HepG2 (cell line): ENCODE results near the gene LCN2. TPM values are rescaled to one million over a fixed set of nuclear protein-coding genes. Genes with fewer than 3 reads are reported as not detected.

ENCODE experiments used
- BCL6 ChIP-seq: IDR thresholded peaks from 2 replicates; pipeline ENCODE4 v1.6.1; 2016; ENCODE audit warnings: missing genetic modification reagents, missing compliant biosample characterization
- CEBPZ ChIP-seq: IDR thresholded peaks from 2 replicates; pipeline ENCODE4 v1.6.1; 2012; ENCODE audit warnings: low read length, improper control_type of control experiment
- ERF ChIP-seq: IDR thresholded peaks from 2 replicates; pipeline ENCODE4 v1.6.1; 2018; ENCODE audit warnings: missing biosample characterization, missing genetic modification reagents
- FIP1L1 ChIP-seq: fragments of 200-400 bp; formaldehyde crosslinking; IDR thresholded peaks from 2 replicates; pipeline ENCODE4 v1.6.1; 2018; ENCODE audit warnings: low read depth, mild to moderate bottlenecking, low read length, moderate library complexity, borderline replicate concordance; ENCODE audit not compliant: insufficient read depth
- KLF9 ChIP-seq: IDR thresholded peaks from 2 replicates; pipeline ENCODE4 v1.6.1; 2016; ENCODE audit warnings: low read depth
- SIN3A ChIP-seq: IDR thresholded peaks from 2 replicates; pipeline ENCODE4 v1.6.1; 2011; ENCODE audit warnings: low read depth, mild to moderate bottlenecking, control low read depth, low read length, borderline replicate concordance
- ZFX ChIP-seq: sonication (generic); formaldehyde crosslinking; IDR thresholded peaks from 2 replicates; pipeline ENCODE4 v1.4.0; 2020; ENCODE audit warnings: mild to moderate bottlenecking, low read depth, missing genetic modification reagents, moderate library complexity
- ZNF205 ChIP-seq: IDR thresholded peaks from 2 replicates; pipeline ENCODE4 v1.6.1; 2018; ENCODE audit warnings: missing biosample characterization, missing genetic modification reagents
- ZNF264 ChIP-seq: sonication (generic); formaldehyde crosslinking; IDR thresholded peaks from 2 replicates; pipeline ENCODE4 v1.4.0; 2020; ENCODE audit warnings: missing genetic modification reagents
- polyA plus RNA-seq, 8 experiments: library from polyadenylated mRNA; depleted of rRNA in 3 of 8; stranded (reverse) in 7 of 8; unstranded in 1 of 8; fragments of >200 nt; fragmentation: Illumina TruSeq in 4 of 8; extraction: Trizol in 4 of 8; gene quantifications; 2 replicates each; pipeline versions ENCODE4 v1.2.1 to v1.2.3, GENCODE V29; 2011 to 2016; ENCODE audit warnings: low read depth in 4 of 8, missing spikeins in 1 of 8, mixed read lengths in 1 of 8; ENCODE audit not compliant: insufficient read depth in 1 of 8
- total RNA-seq, 5 experiments: library from RNA; depleted of rRNA; stranded (reverse); fragments of >200 nt; fragmentation: Illumina TruSeq; extraction: Trizol; gene quantifications; 2 replicates each; pipeline ENCODE4 v1.2.3, GENCODE V29; 2016; ENCODE audit warnings: low read depth in 1 of 5
- TF ChIP-seq, protein P1 (sequence below): sonication (generic); formaldehyde crosslinking; IDR thresholded peaks from 2 replicates; pipeline ENCODE4 v1.4.0; 2020; ENCODE audit warnings: mild to moderate bottlenecking, missing genetic modification reagents
- TF ChIP-seq, protein P2 (sequence below): IDR thresholded peaks from 2 replicates; pipeline ENCODE4 v1.6.1; 2018; ENCODE audit warnings: missing genetic modification reagents, mild to moderate bottlenecking, missing compliant biosample characterization
- TF ChIP-seq, protein P3 (sequence below): sonication (generic); formaldehyde crosslinking; IDR thresholded peaks from 2 replicates; pipeline ENCODE4 v1.4.0; 2020; ENCODE audit warnings: missing genetic modification reagents, borderline replicate concordance
- TF ChIP-seq, protein P4 (sequence below): sonication (generic); formaldehyde crosslinking; IDR thresholded peaks from 2 replicates; pipeline ENCODE4 v1.4.0; 2020; ENCODE audit warnings: missing genetic modification reagents, mild to moderate bottlenecking, borderline replicate concordance

LCN2 gene
- total and polyA plus RNA-seq, 2 of the 13 experiments (the other 11 are each of a cell fraction or from before 2014, with no cell fraction given) = 0.38 to 1.4 TPM

DNA sequence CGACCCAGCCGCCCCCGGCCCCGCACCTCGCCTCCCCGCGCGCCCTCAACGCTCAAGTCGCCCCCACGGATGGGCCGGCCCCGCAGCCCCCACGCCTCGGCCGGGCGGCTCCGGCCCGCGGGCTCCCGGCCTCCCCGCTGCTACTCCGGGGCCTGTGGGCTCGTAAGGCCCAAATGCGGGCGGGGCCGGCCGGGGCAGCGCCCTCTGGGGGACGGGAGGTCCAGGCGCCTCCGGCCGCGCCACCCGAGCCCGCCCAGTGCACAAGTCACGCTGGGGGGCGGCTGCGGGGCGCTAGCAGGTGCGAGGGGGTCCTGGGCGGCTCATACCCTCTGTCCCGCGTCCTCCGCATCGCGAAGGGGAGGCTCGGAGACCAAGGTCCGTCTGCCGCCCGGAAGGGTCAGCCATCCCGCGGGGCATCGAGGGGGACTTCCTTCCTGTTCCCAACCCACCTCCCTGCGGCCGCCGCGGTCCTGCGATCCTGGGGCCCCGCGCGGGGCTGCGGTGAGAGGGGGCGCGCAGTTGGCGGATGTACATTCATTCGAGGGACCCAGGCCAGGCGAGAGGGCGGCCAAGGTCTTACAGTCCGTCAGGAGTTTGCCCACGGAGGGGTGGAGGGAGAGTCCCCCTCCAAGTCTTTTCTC, 42.3 kb downstream of the LCN2 start, which contains the start of gene CIZ1 (continued):
- TF ChIP-seq, protein P1, sequence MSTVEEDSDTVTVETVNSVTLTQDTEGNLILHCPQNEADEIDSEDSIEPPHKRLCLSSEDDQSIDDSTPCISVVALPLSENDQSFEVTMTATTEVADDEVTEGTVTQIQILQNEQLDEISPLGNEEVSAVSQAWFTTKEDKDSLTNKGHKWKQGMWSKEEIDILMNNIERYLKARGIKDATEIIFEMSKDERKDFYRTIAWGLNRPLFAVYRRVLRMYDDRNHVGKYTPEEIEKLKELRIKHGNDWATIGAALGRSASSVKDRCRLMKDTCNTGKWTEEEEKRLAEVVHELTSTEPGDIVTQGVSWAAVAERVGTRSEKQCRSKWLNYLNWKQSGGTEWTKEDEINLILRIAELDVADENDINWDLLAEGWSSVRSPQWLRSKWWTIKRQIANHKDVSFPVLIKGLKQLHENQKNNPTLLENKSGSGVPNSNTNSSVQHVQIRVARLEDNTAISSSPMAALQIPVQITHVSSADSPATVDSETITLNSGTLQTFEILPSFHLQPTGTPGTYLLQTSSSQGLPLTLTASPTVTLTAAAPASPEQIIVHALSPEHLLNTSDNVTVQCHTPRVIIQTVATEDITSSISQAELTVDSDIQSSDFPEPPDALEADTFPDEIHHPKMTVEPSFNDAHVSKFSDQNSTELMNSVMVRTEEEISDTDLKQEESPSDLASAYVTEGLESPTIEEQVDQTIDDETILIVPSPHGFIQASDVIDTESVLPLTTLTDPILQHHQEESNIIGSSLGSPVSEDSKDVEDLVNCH (CRISPR knock-in tag) = no peak
- TF ChIP-seq ZFX (CRISPR knock-in tag) (peak; percentile 98), KLF9 (no peak), ZNF205 (CRISPR knock-in tag) (no peak), SIN3A (peak; percentile 54; the same call in 1 of the 2 replicates), CEBPZ (no peak), ERF (CRISPR knock-in tag) (peak; percentile 60; the same call in 1 of the 2 replicates), BCL6 (CRISPR knock-in tag) (no peak), ZNF264 (CRISPR knock-in tag) (no peak), FIP1L1 (no peak)
- TF ChIP-seq, protein P2, sequence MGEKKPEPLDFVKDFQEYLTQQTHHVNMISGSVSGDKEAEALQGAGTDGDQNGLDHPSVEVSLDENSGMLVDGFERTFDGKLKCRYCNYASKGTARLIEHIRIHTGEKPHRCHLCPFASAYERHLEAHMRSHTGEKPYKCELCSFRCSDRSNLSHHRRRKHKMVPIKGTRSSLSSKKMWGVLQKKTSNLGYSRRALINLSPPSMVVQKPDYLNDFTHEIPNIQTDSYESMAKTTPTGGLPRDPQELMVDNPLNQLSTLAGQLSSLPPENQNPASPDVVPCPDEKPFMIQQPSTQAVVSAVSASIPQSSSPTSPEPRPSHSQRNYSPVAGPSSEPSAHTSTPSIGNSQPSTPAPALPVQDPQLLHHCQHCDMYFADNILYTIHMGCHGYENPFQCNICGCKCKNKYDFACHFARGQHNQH (CRISPR knock-in tag) = peak; percentile 58; the same call in 1 of the 2 replicates
- TF ChIP-seq, protein P3, sequence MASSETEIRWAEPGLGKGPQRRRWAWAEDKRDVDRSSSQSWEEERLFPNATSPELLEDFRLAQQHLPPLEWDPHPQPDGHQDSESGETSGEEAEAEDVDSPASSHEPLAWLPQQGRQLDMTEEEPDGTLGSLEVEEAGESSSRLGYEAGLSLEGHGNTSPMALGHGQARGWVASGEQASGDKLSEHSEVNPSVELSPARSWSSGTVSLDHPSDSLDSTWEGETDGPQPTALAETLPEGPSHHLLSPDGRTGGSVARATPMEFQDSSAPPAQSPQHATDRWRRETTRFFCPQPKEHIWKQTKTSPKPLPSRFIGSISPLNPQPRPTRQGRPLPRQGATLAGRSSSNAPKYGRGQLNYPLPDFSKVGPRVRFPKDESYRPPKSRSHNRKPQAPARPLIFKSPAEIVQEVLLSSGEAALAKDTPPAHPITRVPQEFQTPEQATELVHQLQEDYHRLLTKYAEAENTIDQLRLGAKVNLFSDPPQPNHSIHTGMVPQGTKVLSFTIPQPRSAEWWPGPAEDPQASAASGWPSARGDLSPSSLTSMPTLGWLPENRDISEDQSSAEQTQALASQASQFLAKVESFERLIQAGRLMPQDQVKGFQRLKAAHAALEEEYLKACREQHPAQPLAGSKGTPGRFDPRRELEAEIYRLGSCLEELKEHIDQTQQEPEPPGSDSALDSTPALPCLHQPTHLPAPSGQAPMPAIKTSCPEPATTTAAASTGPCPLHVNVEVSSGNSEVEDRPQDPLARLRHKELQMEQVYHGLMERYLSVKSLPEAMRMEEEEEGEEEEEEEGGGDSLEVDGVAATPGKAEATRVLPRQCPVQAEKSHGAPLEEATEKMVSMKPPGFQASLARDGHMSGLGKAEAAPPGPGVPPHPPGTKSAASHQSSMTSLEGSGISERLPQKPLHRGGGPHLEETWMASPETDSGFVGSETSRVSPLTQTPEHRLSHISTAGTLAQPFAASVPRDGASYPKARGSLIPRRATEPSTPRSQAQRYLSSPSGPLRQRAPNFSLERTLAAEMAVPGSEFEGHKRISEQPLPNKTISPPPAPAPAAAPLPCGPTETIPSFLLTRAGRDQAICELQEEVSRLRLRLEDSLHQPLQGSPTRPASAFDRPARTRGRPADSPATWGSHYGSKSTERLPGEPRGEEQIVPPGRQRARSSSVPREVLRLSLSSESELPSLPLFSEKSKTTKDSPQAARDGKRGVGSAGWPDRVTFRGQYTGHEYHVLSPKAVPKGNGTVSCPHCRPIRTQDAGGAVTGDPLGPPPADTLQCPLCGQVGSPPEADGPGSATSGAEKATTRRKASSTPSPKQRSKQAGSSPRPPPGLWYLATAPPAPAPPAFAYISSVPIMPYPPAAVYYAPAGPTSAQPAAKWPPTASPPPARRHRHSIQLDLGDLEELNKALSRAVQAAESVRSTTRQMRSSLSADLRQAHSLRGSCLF (CRISPR knock-in tag) = no peak
- TF ChIP-seq, protein P4, sequence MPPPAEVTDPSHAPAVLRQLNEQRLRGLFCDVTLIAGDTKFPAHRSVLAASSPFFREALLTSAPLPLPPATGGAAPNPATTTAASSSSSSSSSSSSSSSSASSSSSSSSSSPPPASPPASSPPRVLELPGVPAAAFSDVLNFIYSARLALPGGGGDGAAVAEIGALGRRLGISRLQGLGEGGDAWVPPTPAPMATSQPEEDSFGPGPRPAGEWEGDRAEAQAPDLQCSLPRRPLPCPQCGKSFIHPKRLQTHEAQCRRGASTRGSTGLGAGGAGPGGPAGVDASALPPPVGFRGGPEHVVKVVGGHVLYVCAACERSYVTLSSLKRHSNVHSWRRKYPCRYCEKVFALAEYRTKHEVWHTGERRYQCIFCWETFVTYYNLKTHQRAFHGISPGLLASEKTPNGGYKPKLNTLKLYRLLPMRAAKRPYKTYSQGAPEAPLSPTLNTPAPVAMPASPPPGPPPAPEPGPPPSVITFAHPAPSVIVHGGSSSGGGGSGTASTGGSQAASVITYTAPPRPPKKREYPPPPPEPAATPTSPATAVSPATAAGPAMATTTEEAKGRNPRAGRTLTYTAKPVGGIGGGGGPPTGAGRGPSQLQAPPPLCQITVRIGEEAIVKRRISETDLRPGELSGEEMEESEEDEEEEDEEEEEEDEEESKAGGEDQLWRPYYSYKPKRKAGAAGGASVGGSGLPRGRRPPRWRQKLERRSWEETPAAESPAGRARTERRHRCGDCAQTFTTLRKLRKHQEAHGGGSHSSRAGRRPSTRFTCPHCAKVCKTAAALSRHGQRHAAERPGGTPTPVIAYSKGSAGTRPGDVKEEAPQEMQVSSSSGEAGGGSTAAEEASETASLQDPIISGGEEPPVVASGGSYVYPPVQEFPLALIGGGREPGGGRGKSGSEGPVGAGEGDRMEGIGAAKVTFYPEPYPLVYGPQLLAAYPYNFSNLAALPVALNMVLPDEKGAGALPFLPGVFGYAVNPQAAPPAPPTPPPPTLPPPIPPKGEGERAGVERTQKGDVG = 0 out of 2 replicates have a peak, but pooled peaks have one; percentile 25
